GM12864 (cell line): Measurements from ENCODE around the gene RABL3.

Source experiments
- DNase-seq: peaks from one replicate; pipeline ENCODE4 v3.0.0-alpha.2; 2011; ENCODE audit warnings: low read depth
- H3K4me3 ChIP-seq: 2 replicates; pipeline ENCODE4 v1.5.1; 2011; ENCODE audit warnings: mild to moderate bottlenecking, low read depth, low read length, control low read depth
- TF ChIP-seq, protein P1 (sequence below): IDR thresholded peaks from 2 replicates; pipeline ENCODE4 v1.5.1; 2011; ENCODE audit warnings: low read depth, mild to moderate bottlenecking, moderate library complexity, low read length, control low read depth, inconsistent platforms; ENCODE audit errors: missing control alignments

RABL3 gene

DNA sequence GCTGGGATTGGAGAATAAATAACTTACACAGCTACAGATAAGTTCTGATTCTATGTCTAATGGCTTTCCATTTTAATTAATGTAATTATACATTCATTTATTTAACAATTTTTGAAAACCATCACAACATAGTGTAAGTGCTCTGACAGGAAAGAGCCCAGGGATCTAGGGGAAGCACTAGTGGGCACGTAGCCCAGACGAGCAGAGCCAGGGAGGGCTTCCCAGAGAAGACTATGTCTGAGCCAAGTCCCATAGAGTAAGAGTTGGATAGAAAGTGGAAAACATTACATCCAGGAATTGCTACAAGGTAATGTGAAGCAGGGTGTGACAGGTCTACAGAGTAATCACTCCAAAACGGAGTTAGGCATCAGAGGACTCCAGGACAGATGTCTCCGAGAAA is 57.4 kb downstream of the RABL3 start:
- DNase-seq: no peak
- TF ChIP-seq, protein P1, sequence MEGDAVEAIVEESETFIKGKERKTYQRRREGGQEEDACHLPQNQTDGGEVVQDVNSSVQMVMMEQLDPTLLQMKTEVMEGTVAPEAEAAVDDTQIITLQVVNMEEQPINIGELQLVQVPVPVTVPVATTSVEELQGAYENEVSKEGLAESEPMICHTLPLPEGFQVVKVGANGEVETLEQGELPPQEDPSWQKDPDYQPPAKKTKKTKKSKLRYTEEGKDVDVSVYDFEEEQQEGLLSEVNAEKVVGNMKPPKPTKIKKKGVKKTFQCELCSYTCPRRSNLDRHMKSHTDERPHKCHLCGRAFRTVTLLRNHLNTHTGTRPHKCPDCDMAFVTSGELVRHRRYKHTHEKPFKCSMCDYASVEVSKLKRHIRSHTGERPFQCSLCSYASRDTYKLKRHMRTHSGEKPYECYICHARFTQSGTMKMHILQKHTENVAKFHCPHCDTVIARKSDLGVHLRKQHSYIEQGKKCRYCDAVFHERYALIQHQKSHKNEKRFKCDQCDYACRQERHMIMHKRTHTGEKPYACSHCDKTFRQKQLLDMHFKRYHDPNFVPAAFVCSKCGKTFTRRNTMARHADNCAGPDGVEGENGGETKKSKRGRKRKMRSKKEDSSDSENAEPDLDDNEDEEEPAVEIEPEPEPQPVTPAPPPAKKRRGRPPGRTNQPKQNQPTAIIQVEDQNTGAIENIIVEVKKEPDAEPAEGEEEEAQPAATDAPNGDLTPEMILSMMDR: no peak
- H3K4me3 ChIP-seq: no peak overlapping the region

DNA sequence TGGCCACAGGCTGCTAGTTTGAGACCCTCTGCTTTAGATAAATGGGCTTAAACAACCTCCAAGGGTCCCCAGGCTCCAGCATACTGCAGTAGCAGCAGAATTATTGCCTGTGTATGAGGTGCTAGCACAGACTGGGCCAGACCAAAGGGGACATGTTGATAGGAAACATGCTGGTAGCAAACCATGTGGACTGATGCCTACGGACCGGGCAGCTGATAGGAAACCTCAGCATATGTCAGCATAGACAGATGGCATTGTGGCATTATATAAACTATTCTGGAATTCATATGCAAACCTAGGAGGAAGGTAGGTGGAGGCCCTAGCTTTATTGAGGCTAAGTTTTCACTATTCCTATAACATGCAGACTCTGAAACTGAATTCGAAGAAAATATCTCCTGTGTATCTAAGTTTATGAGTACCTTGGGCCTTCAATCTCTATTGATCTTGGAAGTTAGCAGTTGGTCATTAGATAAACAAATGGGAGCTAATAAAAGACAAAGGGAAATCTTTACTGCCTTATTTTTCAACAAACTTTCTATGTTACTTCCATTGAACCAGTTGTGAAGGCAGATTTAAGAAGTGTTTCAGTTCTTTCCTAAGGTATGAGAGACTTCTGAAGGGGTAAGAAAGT is 58.5 kb downstream of the RABL3 start:
- DNase-seq: no peak
- H3K4me3 ChIP-seq: no peak overlapping the region
- TF ChIP-seq, protein P1: no peak

DNA sequence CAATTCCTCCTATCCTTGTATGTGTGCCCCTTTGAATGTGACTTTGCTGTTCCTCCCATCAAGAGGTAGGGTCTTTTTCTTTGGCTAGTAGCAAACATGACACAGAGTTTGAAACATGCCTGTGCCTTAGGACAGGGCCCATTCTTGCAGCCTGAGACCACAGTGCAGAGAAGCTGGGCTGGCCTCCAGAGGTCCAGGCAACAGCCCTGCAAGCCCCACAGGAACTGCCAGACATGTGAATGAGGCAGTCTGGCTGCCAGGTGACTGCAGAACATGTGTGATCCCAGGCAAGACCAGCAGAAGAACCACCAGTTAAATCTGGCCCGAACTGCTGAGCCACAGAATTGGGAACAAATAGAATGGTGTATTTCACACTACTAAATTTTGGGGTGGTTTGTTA is 59.1 kb downstream of the RABL3 start:
- DNase-seq: no peak
- no peak overlapping the region for H3K4me3 ChIP-seq
- TF ChIP-seq, protein P1: no peak

DNA sequence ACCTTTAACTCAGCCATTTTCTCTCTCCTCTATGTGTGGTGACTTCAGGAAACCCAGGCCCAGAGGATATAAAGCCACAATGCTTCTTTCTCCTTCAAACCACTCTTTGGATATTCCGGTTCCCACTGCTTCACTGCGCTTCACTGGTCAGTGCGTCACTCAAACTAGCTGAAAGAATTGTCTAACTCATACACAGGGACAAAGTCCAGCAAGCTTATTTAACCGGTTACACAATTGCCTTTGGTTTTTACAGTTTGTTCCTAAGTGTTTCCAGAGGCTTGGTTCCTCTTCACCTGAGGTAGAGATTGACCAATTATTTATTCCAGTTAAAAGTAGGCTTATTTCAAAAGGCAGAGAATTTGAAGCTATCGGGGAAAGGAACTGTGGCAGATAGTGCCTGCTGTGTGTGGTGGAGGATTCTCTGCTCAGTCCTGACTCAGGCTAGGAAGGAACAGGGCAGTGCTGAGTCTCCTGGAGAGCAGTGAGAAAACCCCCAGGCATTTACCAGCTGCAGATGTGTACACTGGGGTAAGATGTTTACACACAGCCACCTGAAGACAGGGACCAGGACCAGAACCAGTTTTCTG is 60.1 kb downstream of the RABL3 start, which contains the start of gene HGD:
Gene HGD (minus strand): TSS at position 145 of the 587 bp plus-strand sequence. CDS start 128 bp downstream, at position 17.
- H3K4me3 ChIP-seq: no peak within 1 kb of the TSS
- no peak for DNase-seq

DNA sequence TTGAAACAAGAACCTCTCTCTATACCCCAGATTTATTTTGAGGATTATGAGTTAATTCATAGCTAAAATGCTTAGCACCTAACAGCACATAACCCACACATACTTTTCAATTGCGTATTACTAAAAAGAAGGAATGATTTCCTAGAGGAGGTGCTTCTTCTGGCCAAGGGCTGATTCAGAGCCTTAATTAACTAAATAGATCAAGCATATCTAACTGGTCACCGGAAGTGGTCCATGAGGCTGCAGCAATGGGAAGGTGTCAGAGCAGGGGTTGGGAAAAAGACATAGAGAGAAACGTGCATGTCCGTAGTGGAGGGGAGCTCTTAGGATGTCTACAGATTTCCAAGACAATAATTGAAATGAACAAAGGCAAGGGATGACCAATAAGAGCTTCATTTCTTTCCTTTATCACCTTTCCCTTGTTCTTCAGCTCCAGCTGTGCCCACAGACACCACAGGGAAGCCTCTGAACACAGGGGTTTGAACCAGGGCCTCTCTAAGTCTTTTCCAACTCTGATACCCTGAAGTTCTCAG is 60.7 kb downstream of the RABL3 start:
- TF ChIP-seq, protein P1: no peak
- no peak overlapping the region for H3K4me3 ChIP-seq
- DNase-seq: no peak

More for the DNA sequence above, 60.1 kb downstream of the RABL3 start, which contains the start of gene HGD:
- TF ChIP-seq, protein P1: no peak

DNA sequence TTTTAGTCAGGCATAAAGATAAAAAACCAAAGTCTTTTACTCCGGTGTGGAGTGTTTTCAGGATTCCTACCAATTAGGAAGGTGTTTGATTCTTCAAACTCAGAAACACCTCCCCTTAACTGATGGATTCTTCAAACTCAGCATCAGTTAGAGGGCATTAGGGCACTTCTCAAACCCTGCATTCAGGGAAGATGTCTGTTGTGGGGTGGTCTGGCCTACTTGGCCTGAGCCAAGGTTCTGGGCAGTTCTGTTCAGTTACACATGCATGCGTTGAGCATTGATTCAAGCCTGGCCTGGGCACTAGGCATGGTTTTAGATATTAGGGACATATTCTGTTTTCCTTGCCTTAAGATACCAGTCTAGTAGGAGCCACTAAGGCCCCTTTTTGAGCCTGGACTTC is 61.3 kb downstream of the RABL3 start:
- TF ChIP-seq, protein P1: no peak

More for the DNA sequence above, 61.3 kb downstream of the RABL3 start:
- DNase-seq: no peak
- H3K4me3 ChIP-seq: no peak overlapping the region
